HG03439 (cell line): ENCODE data around the gene SLC9A9.

Experiments
- ATAC-seq: cut with Tn5 transposase; IDR thresholded peaks from one replicate; pipeline ENCODE4 v1.9.1; 2021; ENCODE audit warnings: mild to moderate bottlenecking, moderate library complexity; ENCODE audit not compliant: unreplicated experiment

Gene SLC9A9

GRCh38 chr3:143236226-143236964 lies 611.9 kb downstream of the SLC9A9 start:
- ATAC-seq = no peak

GRCh38 chr3:143235614-143236204 lies 612.6 kb downstream of the SLC9A9 start:
- ATAC-seq = no peak

- ATAC-seq = no peak
These were observed 613.7 kb downstream of the SLC9A9 start for GRCh38 chr3:143234526-143234925.

- ATAC-seq = no peak
These were observed 615.3 kb downstream of the SLC9A9 start for GRCh38 chr3:143232981-143233380.

GRCh38 chr3:143228405-143228804 lies 619.9 kb downstream of the SLC9A9 start:
- ATAC-seq = no peak

- ATAC-seq = no peak
These were observed 621.5 kb downstream of the SLC9A9 start for GRCh38 chr3:143226678-143227291.

- no peak for ATAC-seq
These were observed 623.6 kb downstream of the SLC9A9 start for GRCh38 chr3:143224716-143225115.

- ATAC-seq = no peak
These were observed 625.3 kb downstream of the SLC9A9 start for GRCh38 chr3:143222981-143223380.

- no peak for ATAC-seq
These were observed 625.8 kb downstream of the SLC9A9 start for GRCh38 chr3:143222505-143222904.

- ATAC-seq = no peak
These were observed 626.8 kb downstream of the SLC9A9 start for GRCh38 chr3:143221446-143221845.

- ATAC-seq = no peak
These were observed 627.5 kb downstream of the SLC9A9 start for GRCh38 chr3:143220741-143221140.

GRCh38 chr3:143218166-143218835 lies 630.0 kb downstream of the SLC9A9 start:
- no peak for ATAC-seq

GRCh38 chr3:143217283-143217682 lies 631.0 kb downstream of the SLC9A9 start:
- ATAC-seq = no peak

GRCh38 chr3:143216709-143217182 lies 631.5 kb downstream of the SLC9A9 start:
- ATAC-seq = no peak
